Stomach (tissue), 9 donors: ENCODE measurements around the gene DOCK8. TPM values are rescaled to one million over a fixed set of nuclear protein-coding genes. Genes with fewer than 3 reads are reported as not detected.

Experiments
- DNase-seq, 2 donors: peaks; one replicate each; pipeline versions ENCODE4 v3.0.0 to v3.0.0-alpha.2; 2013 to 2019
- H3K27ac ChIP-seq, 5 donors: fragments of 200-600 bp in 4 of 5; sonication (generic) in 4 of 5; one replicate each; pipeline ENCODE4 v1.5.1; 2013 to 2019; ENCODE audit warnings: mild to moderate bottlenecking in 1 of 5, moderate library complexity in 1 of 5
- H3K27me3 ChIP-seq, 3 donors: fragments of 200-600 bp; sonication (generic); one replicate each; pipeline ENCODE4 v1.5.1; 2017 to 2019; ENCODE audit warnings: mixed run types in 1 of 3
- H3K36me3 ChIP-seq, 4 donors: fragments of 200-600 bp; sonication (generic); 1 replicate in 3 of 4; 2 replicates in 1 of 4; pipeline ENCODE4 v1.5.1; 2016 to 2019
- H3K4me1 ChIP-seq, 4 donors: fragments of 200-600 bp; sonication (generic); one replicate each; pipeline ENCODE4 v1.5.1; 2016 to 2019
- H3K4me3 ChIP-seq, 4 donors: fragments of 200-600 bp; sonication (generic) in 3 of 4; one replicate each; pipeline ENCODE4 v1.5.1; 2016 to 2019; ENCODE audit warnings: mild to moderate bottlenecking in 1 of 4
- H3K9me3 ChIP-seq, 4 donors: fragments of 200-600 bp; sonication (generic); one replicate each; pipeline ENCODE4 v1.5.1; 2016 to 2019
- CTCF ChIP-seq, 7 experiments: fragments of 450-650 bp in 4 of 7; fragments of 200-600 bp in 3 of 7; sonication (generic) in 3 of 7; IDR thresholded peaks; one replicate each; pipeline ENCODE4 v1.5.1; 2016 to 2019; ENCODE audit warnings: antibody characterized with exemption in 7 of 7, control low read depth in 2 of 7, mild to moderate bottlenecking in 1 of 7
- EP300 ChIP-seq: sonication (generic); formaldehyde crosslinking; IDR thresholded peaks from one replicate; pipeline ENCODE4 v1.6.1; 2017; ENCODE audit warnings: antibody characterized with exemption
- POLR2A ChIP-seq, 4 donors: fragments of 450-650 bp; IDR thresholded peaks; one replicate each; pipeline ENCODE4 v1.6.1; 2016; ENCODE audit warnings: antibody characterized with exemption in 4 of 4, control low read depth in 2 of 4, mild to moderate bottlenecking in 1 of 4, moderate library complexity in 1 of 4
- POLR2AphosphoS5 ChIP-seq, 3 donors: sonication (generic); formaldehyde crosslinking; IDR thresholded peaks; one replicate each; pipeline ENCODE4 v1.6.1; 2016; ENCODE audit warnings: antibody characterized with exemption in 3 of 3
- WGBS, 5 donors: extraction: QIAGEN DNeasy Blood & Tissue Kit in 3 of 5; methylation state at CpG; one replicate each; pipeline versions ENCODE4 v1.1.5 to v1.1.7; 2013 to 2018; 5-methylcytosine and 5-hydroxymethylcytosine counted together
- intact Hi-C: fragments of 100-400 bp; cut with DNase I; formaldehyde crosslinking; loops from one replicate; pipeline ENCODE4 v1.15.1; 2023; ENCODE audit warnings: low total_unique reads
- polyA plus RNA-seq, 3 donors: library from polyadenylated mRNA; stranded (reverse); fragments of 200-250 nt; gene quantifications; one replicate each; pipeline ENCODE4 v1.2.3, GENCODE V29; 2013
- total RNA-seq, 5 donors: library from RNA; depleted of rRNA; stranded (reverse); fragments of >200 nt; gene quantifications; one replicate each; pipeline versions ENCODE4 v1.1.0 to v1.2.3, GENCODE V29; 2014 to 2016
- donor health status: healthy with polysubstance abuse.
- donor health status: Bipolar disorder and iron deficiency.
- donor health status: healthy.

Gene DOCK8
- total and polyA plus RNA-seq, 8 donors, result 2.8 to 191 (median 10.2) TPM

- H3K4me3 ChIP-seq, result no peak overlapping the region
- H3K27ac ChIP-seq, result peak overlapping the region in 2 of 5 donors; percentile 24 to 25
- TF ChIP-seq POLR2A (IDR thresholded peaks at IDR 0.05) (no peak), CTCF (IDR thresholded peaks at IDR 0.05) (no peak), EP300 (no peak), POLR2AphosphoS5 (IDR thresholded peaks at IDR 0.05) (no peak)
- DNase-seq, result no peak
- peaks cover 0 to 31% (median 5%) of the 10 kb centered on the region in 4 donors for H3K4me1 ChIP-seq
- WGBS, 5 donors, result 86 to 91% (median 88%) methylated on average over 6 of the region's 6 CpGs
- H3K27me3 ChIP-seq, result no peaks in the 10 kb centered on the region
- H3K9me3 ChIP-seq, result no peaks in the 10 kb centered on the region
- intact Hi-C loops, result no loop called here
- H3K36me3 ChIP-seq, result no peaks in the 10 kb centered on the region
Measured at GRCh38 chr9:269081-269711, 54.5 kb downstream of the DOCK8 start.

GRCh38 chr9:270657-271237 lies 56.1 kb downstream of the DOCK8 start:
- 53 to 69% (median 65%) methylated on average over 2 of the region's 2 CpGs for WGBS, 5 donors
- TF ChIP-seq POLR2AphosphoS5 (IDR thresholded peaks at IDR 0.05) (no peak), EP300 (no peak), POLR2A (IDR thresholded peaks at IDR 0.05) (no peak), CTCF (IDR thresholded peaks at IDR 0.05) (no peak)
- Histone ChIP-seq H3K36me3 (no peaks in the 10 kb centered on the region), H3K9me3 (no peaks in the 10 kb centered on the region), H3K4me1 (peaks cover 0 to 26% (median 1%) of the 10 kb centered on the region in 4 donors), H3K27ac (peak overlapping the region in 1 of 5 donors; percentile 81), H3K4me3 (no peak overlapping the region), H3K27me3 (no peaks in the 10 kb centered on the region)
- intact Hi-C loops, result no loop called here
- no peak for DNase-seq

- intact Hi-C loops, result no loop called here
- H3K36me3 ChIP-seq, result no peaks in the 10 kb centered on the region
- peak overlapping the region; percentile 47 to 82 (median 71) for H3K27ac ChIP-seq
- peak; percentile 41 to 63 for DNase-seq
- TF ChIP-seq POLR2AphosphoS5 (IDR thresholded peaks at IDR 0.05) (peak in 2 of 3 donors; percentile 34 to 60), CTCF (IDR thresholded peaks at IDR 0.05) (no peak)
- H3K4me1 ChIP-seq, result peaks cover 0 to 21% (median 0%) of the 10 kb centered on the region in 4 donors
- H3K4me3 ChIP-seq, result no peak overlapping the region
- H3K9me3 ChIP-seq, result no peaks in the 10 kb centered on the region
- WGBS, 5 donors, result 65 to 78% (median 77%) methylated on average over 17 of the region's 17 CpGs
- H3K27me3 ChIP-seq, result no peaks in the 10 kb centered on the region
Measured at GRCh38 chr9:272251-273213, 57.9 kb downstream of the DOCK8 start.

- H3K4me3 ChIP-seq, result peak overlapping the region in 1 of 4 donors; percentile 25
Measured at GRCh38 chr9:274406-274805, 59.7 kb downstream of the DOCK8 start.

More at GRCh38 chr9:274406-274805, 59.7 kb downstream of the DOCK8 start:
- intact Hi-C loops, result no loop called here
- no peaks in the 10 kb centered on the region for H3K9me3 ChIP-seq
- no peaks in the 10 kb centered on the region for H3K27me3 ChIP-seq
- no peak for DNase-seq
- 79 to 84% (median 82%) methylated on average over 6 of the region's 6 CpGs for WGBS, 5 donors
- H3K36me3 ChIP-seq, result no peaks in the 10 kb centered on the region
- H3K27ac ChIP-seq, result peak overlapping the region in 2 of 5 donors; percentile 81 to 82
- TF ChIP-seq POLR2A (IDR thresholded peaks at IDR 0.05) (no peak), EP300 (no peak), CTCF (IDR thresholded peaks at IDR 0.05) (no peak), POLR2AphosphoS5 (IDR thresholded peaks at IDR 0.05) (no peak)
- H3K4me1 ChIP-seq, result peaks cover 0 to 26% (median 0%) of the 10 kb centered on the region in 4 donors
